Astrocyte of the cerebellum (primary cell): ENCODE results near the gene LSM12.

Experiments
- DNase-seq: peaks from one replicate; pipeline ENCODE4 v3.0.0-alpha.2; 2011; ENCODE audit warnings: low read depth
- H3K4me3 ChIP-seq: 2 replicates; pipeline ENCODE4 v1.5.1; 2011; ENCODE audit warnings: mild to moderate bottlenecking, low read depth, low read length, moderate library complexity
- CTCF ChIP-seq: IDR thresholded peaks from 2 replicates; pipeline ENCODE4 v1.5.1; 2012; ENCODE audit warnings: low read length, low read depth, moderate library complexity, mild to moderate bottlenecking; ENCODE audit errors: missing control alignments
- in situ Hi-C: cut with HindIII; loops from 2 replicates; pipeline ENCODE4 v1.10.0; 2017; ENCODE audit warnings: low sequenced_read_pairs

Gene LSM12

DNA sequence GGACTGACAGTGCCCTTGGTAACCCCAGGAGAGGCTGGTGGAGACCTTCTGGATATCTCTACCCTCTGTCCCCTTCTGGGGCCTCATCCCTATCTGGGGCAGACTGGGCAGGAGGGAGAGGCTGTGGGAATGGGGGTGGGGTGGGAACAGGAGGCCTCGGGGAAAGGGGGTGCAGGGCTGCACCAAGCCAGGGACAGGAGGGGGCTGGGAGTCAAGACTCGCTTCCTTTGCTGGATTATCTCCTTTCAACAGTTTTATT lies 28.8 kb upstream of the LSM12 start:
- H3K4me3 ChIP-seq, result peak overlapping the region; percentile 18
- TF ChIP-seq CTCF, result no peak
- in situ Hi-C loops, result no loop called here
- DNase-seq, result no peak

DNA sequence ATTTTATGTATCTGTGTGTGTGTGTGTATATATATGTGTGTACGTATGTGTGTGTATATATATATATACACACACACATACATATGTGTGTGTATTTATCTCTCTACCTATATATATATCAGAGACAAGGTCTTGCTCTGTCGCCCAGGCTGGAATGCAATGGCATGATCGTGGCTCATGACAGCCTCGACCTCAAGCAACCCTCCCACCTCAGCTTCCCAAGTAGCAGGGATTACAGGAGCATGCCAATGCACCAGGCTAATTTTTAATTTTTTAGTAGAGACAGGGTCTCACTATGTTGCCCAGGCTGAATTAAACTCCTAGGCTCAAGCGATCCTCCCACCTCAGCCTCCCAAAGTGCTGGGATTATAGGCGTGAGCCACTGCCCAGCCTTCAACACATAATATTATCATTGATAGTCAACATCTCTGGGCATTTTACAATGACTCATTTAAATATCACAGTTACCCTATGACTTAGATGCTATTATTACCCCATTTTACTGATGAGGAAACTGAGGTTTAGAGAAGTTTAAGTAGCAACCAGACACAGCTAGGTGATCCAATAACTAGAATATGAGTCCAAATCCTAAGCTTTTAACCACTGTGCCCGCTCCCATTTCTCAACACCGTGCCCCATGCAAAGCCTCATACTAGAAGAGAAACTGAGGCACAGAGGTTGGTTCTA lies 28.4 kb upstream of the LSM12 start:
- DNase-seq, result no peak
- H3K4me3 ChIP-seq, result no peak overlapping the region
- TF ChIP-seq CTCF, result no peak
- in situ Hi-C loops, result no loop called here

- in situ Hi-C loops, result no loop called here
- no peak for DNase-seq
- TF ChIP-seq CTCF, result no peak
- no peak overlapping the region for H3K4me3 ChIP-seq
Observed at GRCh38 chr17:44093231-44093900, 26.9 kb upstream of the LSM12 start.

DNA sequence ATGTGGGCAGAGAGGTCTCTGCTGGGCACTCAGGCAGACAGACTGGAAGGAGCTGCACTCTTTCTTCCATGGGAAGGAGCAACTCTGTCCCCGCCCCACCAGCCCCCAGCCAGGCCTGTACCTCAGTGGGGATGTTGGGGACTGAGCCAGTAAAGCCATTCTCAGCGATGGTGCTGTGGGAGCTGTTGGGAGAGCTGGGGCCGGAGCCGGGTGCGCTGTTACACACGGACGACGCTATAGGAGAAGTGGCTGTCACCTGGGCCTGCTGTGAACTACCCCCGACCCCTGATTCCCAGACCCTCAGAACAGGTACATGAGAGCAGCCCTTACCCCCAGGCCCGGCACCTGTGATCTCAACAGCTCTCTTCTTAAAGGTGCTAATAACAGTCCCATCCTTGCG lies 25.6 kb upstream of the LSM12 start:
- no peak for DNase-seq
- H3K4me3 ChIP-seq, result no peak overlapping the region
- no peak for TF ChIP-seq CTCF
- in situ Hi-C loops, result no loop called here

DNA sequence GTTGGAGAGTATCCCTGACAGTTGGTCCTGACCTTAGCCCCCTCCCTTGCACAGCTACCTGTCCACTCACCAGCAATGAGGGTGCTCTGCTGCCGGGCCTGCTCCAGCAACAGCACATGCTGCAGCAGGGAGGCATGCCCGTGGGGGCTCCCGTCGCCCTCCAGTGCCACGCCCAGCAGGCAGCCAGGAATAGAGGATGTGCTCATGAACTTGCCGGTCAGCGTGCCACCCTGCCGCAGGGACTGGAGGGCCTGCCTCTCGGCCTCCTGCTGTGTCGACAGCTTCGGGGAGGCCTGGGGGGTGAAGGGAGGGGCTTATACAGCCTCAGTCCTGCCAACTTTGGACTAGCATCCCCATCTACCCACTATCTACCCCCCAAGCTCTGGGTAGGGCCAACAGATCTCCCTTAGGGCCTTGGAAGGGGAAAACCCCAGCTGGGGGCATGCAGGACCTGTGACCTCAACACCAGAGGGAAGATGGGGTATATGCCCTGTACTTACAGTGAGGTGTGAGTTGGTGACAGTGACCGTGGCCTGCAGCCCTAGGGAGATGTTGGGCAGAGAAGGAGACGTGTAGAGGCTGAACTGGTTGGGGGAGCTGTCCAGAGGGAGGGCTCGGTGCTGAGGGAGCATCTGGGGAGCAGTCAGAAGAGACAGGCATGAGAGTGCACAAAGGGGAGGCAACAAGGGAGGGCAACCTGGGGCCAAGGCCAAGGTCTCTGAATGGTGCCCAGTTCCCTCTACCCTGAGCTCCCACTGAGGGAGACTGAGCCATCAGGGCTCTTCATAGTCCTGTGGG lies 24.9 kb upstream of the LSM12 start:
- no peak for TF ChIP-seq CTCF
- no peak for DNase-seq
- no peak overlapping the region for H3K4me3 ChIP-seq
- in situ Hi-C loops, result no loop called here

- in situ Hi-C loops, result no loop called here
- DNase-seq, result no peak
- H3K4me3 ChIP-seq, result no peak overlapping the region
- no peak for TF ChIP-seq CTCF
Observed at GRCh38 chr17:44088254-44088653, 21.8 kb upstream of the LSM12 start.
